ENCODE results near the gene KLHL3. TPM values are rescaled to one million over a fixed set of nuclear protein-coding genes. Genes with fewer than 3 reads are reported as not detected.

The KLHL3 gene
- total RNA-seq, 5 donors from 2014 or later (not counting 1 experiment from before 2014, with no cell fraction given), result 15.1 to 28.0 (median 26.5) TPM

DNA sequence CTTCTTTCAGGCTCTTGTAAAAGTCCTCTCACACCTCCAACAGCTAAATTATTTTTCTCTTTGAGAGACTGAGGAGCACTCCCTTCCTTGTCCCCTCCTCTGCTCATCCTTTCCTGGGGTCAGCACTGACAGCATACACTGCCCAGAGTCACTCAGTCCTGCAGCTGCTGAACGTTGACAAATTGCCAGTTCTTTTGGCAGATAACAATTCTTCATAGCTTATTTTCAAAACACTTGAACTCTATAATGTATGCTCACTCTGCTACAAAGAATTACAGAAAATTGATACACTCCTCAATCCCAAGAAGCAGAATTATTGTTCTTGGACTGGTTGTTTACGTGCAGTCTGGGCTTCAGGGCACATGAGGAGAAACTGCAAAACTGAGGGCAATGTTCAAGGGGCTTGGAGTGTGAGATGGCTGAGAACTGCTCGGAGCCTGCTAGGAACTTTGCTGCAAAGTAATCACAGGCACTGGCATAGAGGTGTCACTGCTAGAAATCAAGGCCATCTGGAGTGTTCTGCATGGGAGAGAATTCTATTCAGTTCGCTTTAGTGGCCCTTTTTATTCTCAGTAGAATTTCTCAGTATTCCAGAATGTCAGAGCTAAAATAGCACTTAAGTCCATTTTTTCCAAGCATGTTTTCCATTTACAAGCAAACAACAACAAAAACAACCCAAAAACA lies 140.4 kb downstream of the KLHL3 start:
- POLR2A ChIA-PET, result no interaction called here
- H3K4me3 ChIP-seq (ENCODE audit: control insufficient read depth in 1 of 2, extremely low read depth in 1 of 2, low read length in 1 of 2), result no peak overlapping the region
- H3K27me3 ChIP-seq (replicated peaks in 1 of 2; ENCODE audit: control insufficient read depth in 2 of 2, extremely low read depth in 1 of 2, insufficient read depth in 2 of 2, low read length in 1 of 2), result peaks cover 0 to 19% of the 10 kb centered on the region in 2 experiments
- H3K27ac ChIP-seq (ENCODE audit: low read length), result no peak overlapping the region
- H3K9me3 ChIP-seq, result no peaks in the 10 kb centered on the region
- Mint-ChIP-seq H3K4me1 (no peaks in the 10 kb centered on the region), H3K36me3 (no peaks in the 10 kb centered on the region), H3K4me3 (no peak overlapping the region), H3K9me3 (no peaks in the 10 kb centered on the region), H3K27me3 (peaks cover 43 to 46% of the 10 kb centered on the region in 2 donors), H3K27ac (no peak overlapping the region)
- no peaks in the 10 kb centered on the region for H3K36me3 ChIP-seq (ENCODE audit: control insufficient read depth in 2 of 2, extremely low read depth in 1 of 2, insufficient read depth in 1 of 2, low read length in 1 of 2)
- H3K4me1 ChIP-seq (ENCODE audit: control insufficient read depth in 1 of 2, extremely low read depth in 1 of 2, insufficient read depth in 2 of 2, low read length in 2 of 2), result no peaks in the 10 kb centered on the region
- CTCF ChIA-PET, result no interaction called here
- WGBS (ENCODE audit: insufficient coverage), result 100% methylated on average over 1 of the region's 4 CpGs
- ATAC-seq (replicated peaks in 1 of 4), result no peak
- no peak for DNase-seq

DNA sequence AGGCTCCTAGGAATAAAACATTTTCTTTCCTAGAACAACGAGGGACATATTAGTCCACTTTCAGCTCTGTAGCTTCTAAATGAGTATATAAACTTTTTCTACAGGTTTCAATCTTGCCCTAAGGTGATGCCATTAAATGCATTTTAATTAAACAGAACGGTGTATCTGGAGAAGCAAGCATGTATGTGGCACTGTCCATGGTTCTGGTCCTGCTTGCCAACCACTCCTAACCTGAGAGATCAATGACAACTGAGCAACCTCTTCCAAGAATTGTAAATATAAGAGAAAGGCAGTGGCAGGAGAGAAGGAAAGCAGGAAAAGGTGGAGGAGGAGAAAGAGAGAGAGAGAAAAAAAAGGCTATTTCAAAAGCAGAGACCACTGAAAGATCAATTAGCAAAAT lies 141.2 kb downstream of the KLHL3 start:
- no peak overlapping the region for H3K4me3 Mint-ChIP-seq
- no peaks in the 10 kb centered on the region for H3K4me1 Mint-ChIP-seq
- DNase-seq, result no peak
- Histone ChIP-seq H3K27ac (ENCODE audit: low read length) (no peak overlapping the region), H3K4me1 (ENCODE audit: control insufficient read depth in 1 of 2, extremely low read depth in 1 of 2, insufficient read depth in 2 of 2, low read length in 2 of 2) (no peaks in the 10 kb centered on the region), H3K36me3 (ENCODE audit: control insufficient read depth in 2 of 2, extremely low read depth in 1 of 2, insufficient read depth in 1 of 2, low read length in 1 of 2) (no peaks in the 10 kb centered on the region), H3K4me3 (ENCODE audit: control insufficient read depth in 1 of 2, extremely low read depth in 1 of 2, low read length in 1 of 2) (no peak overlapping the region), H3K9me3 (no peaks in the 10 kb centered on the region), H3K27me3 (replicated peaks in 1 of 2; ENCODE audit: control insufficient read depth in 2 of 2, extremely low read depth in 1 of 2, insufficient read depth in 2 of 2, low read length in 1 of 2) (peaks cover 0 to 14% of the 10 kb centered on the region in 2 experiments)
- no peak overlapping the region for H3K27ac Mint-ChIP-seq
- H3K36me3 Mint-ChIP-seq, result no peaks in the 10 kb centered on the region
- peaks cover 40 to 45% of the 10 kb centered on the region in 2 donors for H3K27me3 Mint-ChIP-seq
- ChIA-PET POLR2A (no interaction called here), CTCF (no interaction called here)
- H3K9me3 Mint-ChIP-seq, result no peaks in the 10 kb centered on the region
- ATAC-seq (replicated peaks in 1 of 4), result no peak
- WGBS (ENCODE audit: insufficient coverage), result no CpG with 5 or more reads among the region's 2 CpGs

DNA sequence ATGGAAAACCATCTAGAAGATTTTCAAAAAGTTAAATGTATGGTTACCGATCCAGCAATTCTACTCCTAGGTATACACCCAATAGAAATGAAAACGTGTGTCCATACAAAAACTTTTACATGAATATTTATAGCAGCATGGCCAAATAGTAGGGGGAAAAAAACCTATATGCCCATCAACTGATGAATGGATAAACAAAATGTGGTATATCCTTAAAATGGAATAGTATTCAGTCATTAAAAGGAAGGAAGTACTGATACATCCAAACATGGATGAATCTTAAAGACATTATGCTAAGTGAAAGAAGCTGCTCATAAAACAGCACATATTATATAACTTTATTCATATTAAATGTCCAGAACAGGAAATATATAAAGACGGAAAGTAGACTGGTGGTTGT lies 143.6 kb downstream of the KLHL3 start:
- CTCF ChIA-PET, result no interaction called here
- no peaks in the 10 kb centered on the region for H3K9me3 Mint-ChIP-seq
- H3K4me1 ChIP-seq (ENCODE audit: control insufficient read depth in 1 of 2, extremely low read depth in 1 of 2, insufficient read depth in 2 of 2, low read length in 2 of 2), result no peaks in the 10 kb centered on the region

DNA sequence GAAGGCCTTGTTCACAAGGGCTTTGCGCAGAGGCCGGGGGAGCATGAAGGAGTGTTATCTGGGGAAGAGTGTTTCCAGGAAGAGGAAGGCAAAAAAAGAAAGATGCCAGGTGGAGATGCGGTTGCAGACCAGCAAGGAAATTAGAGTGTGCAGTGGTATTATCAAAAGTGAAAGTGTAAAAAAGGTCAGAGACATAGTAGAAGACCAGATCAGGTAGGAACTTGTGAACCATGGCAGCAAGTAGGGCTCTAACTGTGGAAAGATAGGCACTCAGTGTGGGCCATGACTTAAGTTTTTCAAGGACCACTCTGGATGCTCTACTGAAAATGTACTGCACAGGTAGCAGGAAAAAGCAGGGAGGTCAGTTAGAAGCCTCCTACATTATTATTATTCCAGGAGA lies 146.7 kb downstream of the KLHL3 start:
- Mint-ChIP-seq H3K9me3 (peaks cover 0 to 4% (median 0%) of the 10 kb centered on the region in 3 donors), H3K4me1 (peaks cover 0 to 6% (median 4%) of the 10 kb centered on the region in 3 donors), H3K27me3 (peaks cover 22 to 26% of the 10 kb centered on the region in 2 donors), H3K4me3 (no peak overlapping the region), H3K36me3 (no peaks in the 10 kb centered on the region), H3K27ac (no peak overlapping the region)
- H3K27me3 ChIP-seq (replicated peaks in 1 of 2; ENCODE audit: control insufficient read depth in 2 of 2, extremely low read depth in 1 of 2, insufficient read depth in 2 of 2, low read length in 1 of 2), result peaks cover 0 to 2% of the 10 kb centered on the region in 2 experiments
- no peaks in the 10 kb centered on the region for H3K36me3 ChIP-seq (ENCODE audit: control insufficient read depth in 2 of 2, extremely low read depth in 1 of 2, insufficient read depth in 1 of 2, low read length in 1 of 2)
- ChIA-PET POLR2A (no interaction called here), CTCF (no interaction called here)
- ATAC-seq (replicated peaks in 1 of 4) (no peak), DNase-seq (no peak)
- no peak overlapping the region for H3K4me3 ChIP-seq (ENCODE audit: control insufficient read depth in 1 of 2, extremely low read depth in 1 of 2, low read length in 1 of 2)
- H3K9me3 ChIP-seq, result no peaks in the 10 kb centered on the region
- H3K27ac ChIP-seq (ENCODE audit: low read length), result no peak overlapping the region
- no peaks in the 10 kb centered on the region for H3K4me1 ChIP-seq (ENCODE audit: control insufficient read depth in 1 of 2, extremely low read depth in 1 of 2, insufficient read depth in 2 of 2, low read length in 2 of 2)
- 21% methylated on average over 3 of the region's 3 CpGs for WGBS (ENCODE audit: insufficient coverage)

More for the DNA sequence above, 143.6 kb downstream of the KLHL3 start:
- no CpG with 5 or more reads among the region's 3 CpGs for WGBS (ENCODE audit: insufficient coverage)
- Mint-ChIP-seq H3K36me3 (no peaks in the 10 kb centered on the region), H3K4me3 (no peak overlapping the region), H3K27ac (no peak overlapping the region), H3K27me3 (peaks cover 21 to 32% of the 10 kb centered on the region in 2 donors), H3K4me1 (peaks cover 0 to 6% (median 4%) of the 10 kb centered on the region in 3 donors)
- POLR2A ChIA-PET, result no interaction called here
- peaks cover 0 to 2% of the 10 kb centered on the region in 2 experiments for H3K27me3 ChIP-seq (replicated peaks in 1 of 2; ENCODE audit: control insufficient read depth in 2 of 2, extremely low read depth in 1 of 2, insufficient read depth in 2 of 2, low read length in 1 of 2)
- H3K27ac ChIP-seq (ENCODE audit: low read length), result no peak overlapping the region
- H3K36me3 ChIP-seq (ENCODE audit: control insufficient read depth in 2 of 2, extremely low read depth in 1 of 2, insufficient read depth in 1 of 2, low read length in 1 of 2), result no peaks in the 10 kb centered on the region
- ATAC-seq (replicated peaks in 1 of 4) (no peak), DNase-seq (no peak)
- no peaks in the 10 kb centered on the region for H3K9me3 ChIP-seq
- no peak overlapping the region for H3K4me3 ChIP-seq (ENCODE audit: control insufficient read depth in 1 of 2, extremely low read depth in 1 of 2, low read length in 1 of 2)

DNA sequence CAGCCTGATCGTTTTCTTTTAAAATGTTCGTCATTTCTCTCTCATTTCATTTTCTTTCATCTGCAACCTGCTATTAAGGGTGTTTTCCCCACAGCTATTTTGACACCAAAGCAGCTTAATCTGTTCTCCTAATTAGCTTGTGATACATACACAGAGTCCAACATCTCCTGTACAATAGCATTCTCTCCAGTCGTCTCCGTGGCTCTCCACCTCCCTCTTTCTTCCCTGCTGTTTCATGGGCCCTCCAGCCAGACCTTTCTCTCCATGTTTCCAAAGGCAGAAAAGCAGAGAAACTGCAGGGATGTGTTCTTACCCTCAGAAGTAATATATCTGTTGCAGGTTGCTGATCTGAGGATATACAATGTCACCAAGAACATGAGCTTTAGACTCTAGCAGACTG lies 148.0 kb downstream of the KLHL3 start:
- 83% methylated on average over 2 of the region's 4 CpGs for WGBS (ENCODE audit: insufficient coverage)
- POLR2A ChIA-PET, result no interaction called here
- ATAC-seq (replicated peaks in 1 of 4) (no peak), DNase-seq (no peak)
- no peaks in the 10 kb centered on the region for H3K36me3 Mint-ChIP-seq
- Histone ChIP-seq H3K27ac (ENCODE audit: low read length) (no peak overlapping the region), H3K4me3 (ENCODE audit: control insufficient read depth in 1 of 2, extremely low read depth in 1 of 2, low read length in 1 of 2) (no peak overlapping the region), H3K4me1 (ENCODE audit: control insufficient read depth in 1 of 2, extremely low read depth in 1 of 2, insufficient read depth in 2 of 2, low read length in 2 of 2) (no peaks in the 10 kb centered on the region), H3K27me3 (replicated peaks in 1 of 2; ENCODE audit: control insufficient read depth in 2 of 2, extremely low read depth in 1 of 2, insufficient read depth in 2 of 2, low read length in 1 of 2) (peaks cover 2 to 3% of the 10 kb centered on the region in 2 experiments), H3K9me3 (no peaks in the 10 kb centered on the region), H3K36me3 (ENCODE audit: control insufficient read depth in 2 of 2, extremely low read depth in 1 of 2, insufficient read depth in 1 of 2, low read length in 1 of 2) (no peaks in the 10 kb centered on the region)
- CTCF ChIA-PET, result no interaction called here
- no peak overlapping the region for H3K4me3 Mint-ChIP-seq
- H3K27ac Mint-ChIP-seq, result no peak overlapping the region
- peaks cover 0 to 4% (median 0%) of the 10 kb centered on the region in 3 donors for H3K9me3 Mint-ChIP-seq
- peaks cover 18 to 22% of the 10 kb centered on the region in 2 donors for H3K27me3 Mint-ChIP-seq
- H3K4me1 Mint-ChIP-seq, result peaks cover 0 to 6% (median 4%) of the 10 kb centered on the region in 3 donors

DNA sequence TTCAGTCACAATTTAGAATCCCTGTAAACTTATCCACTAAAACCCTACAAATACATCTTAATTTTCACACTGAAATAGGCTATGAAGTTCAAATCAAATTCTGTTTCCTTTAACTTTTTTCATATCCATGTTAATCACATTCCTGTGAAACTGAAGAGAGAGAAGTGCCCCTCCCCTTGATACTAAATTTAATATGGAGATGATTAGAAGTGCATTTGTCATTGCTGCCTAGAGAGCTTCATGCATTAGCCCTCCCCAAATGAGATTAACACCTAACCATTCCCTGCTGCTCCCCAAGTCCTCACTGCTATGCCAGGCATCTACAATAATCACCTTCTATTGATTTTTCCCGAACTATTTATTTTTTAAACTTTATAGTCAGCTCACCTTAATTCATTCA lies 151.6 kb downstream of the KLHL3 start:
- POLR2A ChIA-PET, result no interaction called here
- no peaks in the 10 kb centered on the region for H3K4me1 ChIP-seq (ENCODE audit: control insufficient read depth in 1 of 2, extremely low read depth in 1 of 2, insufficient read depth in 2 of 2, low read length in 2 of 2)
- H3K9me3 ChIP-seq, result no peaks in the 10 kb centered on the region
- H3K4me3 ChIP-seq (ENCODE audit: control insufficient read depth in 1 of 2, extremely low read depth in 1 of 2, low read length in 1 of 2), result no peak overlapping the region
- H3K27ac ChIP-seq (ENCODE audit: low read length), result no peak overlapping the region
- ATAC-seq (replicated peaks in 1 of 4), result no peak
- peaks cover 0 to 7% of the 10 kb centered on the region in 2 experiments for H3K27me3 ChIP-seq (replicated peaks in 1 of 2; ENCODE audit: control insufficient read depth in 2 of 2, extremely low read depth in 1 of 2, insufficient read depth in 2 of 2, low read length in 1 of 2)
- peaks cover 0 to 4% (median 0%) of the 10 kb centered on the region in 3 donors for H3K9me3 Mint-ChIP-seq
- no peak for DNase-seq
- no peak overlapping the region for H3K4me3 Mint-ChIP-seq
- peaks cover 17 to 37% of the 10 kb centered on the region in 2 donors for H3K27me3 Mint-ChIP-seq
- peaks cover 0 to 5% (median 4%) of the 10 kb centered on the region in 3 donors for H3K4me1 Mint-ChIP-seq
- no peaks in the 10 kb centered on the region for H3K36me3 ChIP-seq (ENCODE audit: control insufficient read depth in 2 of 2, extremely low read depth in 1 of 2, insufficient read depth in 1 of 2, low read length in 1 of 2)
- no CpG with 5 or more reads among the region's 1 CpG for WGBS (ENCODE audit: insufficient coverage)
- CTCF ChIA-PET, result no interaction called here
- H3K27ac Mint-ChIP-seq, result no peak overlapping the region
- H3K36me3 Mint-ChIP-seq, result no peaks in the 10 kb centered on the region
